GM19467 (cell line): Measurements from ENCODE around the gene USP10.

Source experiments
- ATAC-seq: cut with Tn5 transposase; IDR thresholded peaks from one replicate; pipeline ENCODE4 v1.9.1; 2021; ENCODE audit warnings: mild to moderate bottlenecking, moderate library complexity; ENCODE audit not compliant: unreplicated experiment

Gene USP10

GRCh38 chr16:84820305-84820684, 120.5 kb downstream of the USP10 start:
- no peak for ATAC-seq

- no peak for ATAC-seq
These were observed 121.0 kb downstream of the USP10 start for GRCh38 chr16:84820771-84821170.

- ATAC-seq: no peak
These were observed 121.4 kb downstream of the USP10 start for GRCh38 chr16:84821179-84821578.

GRCh38 chr16:84821728-84822689, 122.2 kb downstream of the USP10 start:
- no peak for ATAC-seq

- ATAC-seq: no peak
These were observed 123.2 kb downstream of the USP10 start for GRCh38 chr16:84822990-84823389.

- no peak for ATAC-seq
These were observed 123.7 kb downstream of the USP10 start for GRCh38 chr16:84823484-84823883.

GRCh38 chr16:84823926-84824325, 124.1 kb downstream of the USP10 start:
- no peak for ATAC-seq

- no peak for ATAC-seq
These were observed 126.2 kb downstream of the USP10 start for GRCh38 chr16:84825896-84826557.

- no peak for ATAC-seq
These were observed 126.8 kb downstream of the USP10 start for GRCh38 chr16:84826558-84826941.

- no peak for ATAC-seq
These were observed 127.4 kb downstream of the USP10 start for GRCh38 chr16:84827131-84827574.

GRCh38 chr16:84827897-84828296, 128.1 kb downstream of the USP10 start:
- ATAC-seq: no peak

- ATAC-seq: no peak
These were observed 128.5 kb downstream of the USP10 start for GRCh38 chr16:84828322-84828721.
